ENCODE data around the gene PAX5.

The PAX5 gene

DNA sequence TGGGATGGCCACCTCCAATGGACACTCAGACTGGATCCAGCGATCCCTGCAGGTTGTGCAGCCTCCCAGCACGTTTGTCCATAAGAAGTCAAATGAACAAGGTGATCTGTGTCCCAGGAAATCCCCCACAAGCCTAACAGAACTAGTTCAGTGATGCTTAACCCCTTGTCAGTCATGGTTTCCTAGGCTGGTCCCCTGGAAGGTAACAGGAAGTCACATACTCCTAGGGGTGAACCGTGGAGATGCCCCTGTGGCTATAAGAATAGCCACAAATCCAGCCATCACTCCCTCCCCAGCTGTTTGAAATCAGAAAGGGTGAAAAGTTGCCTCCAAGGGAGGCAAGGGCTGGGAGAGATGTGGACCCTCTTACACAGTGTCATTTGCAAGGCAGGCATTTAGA is 22.5 kb downstream of the PAX5 start:
- no peak for DNase-seq

DNA sequence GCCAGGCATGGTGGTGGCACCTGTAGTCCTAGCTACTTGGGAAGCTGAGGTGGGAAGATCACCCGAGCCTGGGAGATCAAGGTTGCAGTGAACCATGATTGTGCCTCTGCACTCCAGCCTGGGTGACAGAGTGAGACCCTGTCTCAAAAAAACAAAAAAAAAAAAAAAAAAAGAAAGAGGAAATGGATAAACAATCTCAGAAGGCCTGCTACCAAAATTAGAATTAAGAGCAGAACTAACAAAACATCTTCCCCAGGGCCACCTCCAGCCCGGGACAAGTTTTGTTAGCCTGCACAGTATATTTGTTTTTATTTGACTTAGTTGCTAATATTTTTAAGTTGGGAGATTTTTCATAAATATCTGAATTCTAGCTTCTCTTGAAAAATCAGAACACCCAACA is 23.1 kb downstream of the PAX5 start:
- no peak for DNase-seq

DNA sequence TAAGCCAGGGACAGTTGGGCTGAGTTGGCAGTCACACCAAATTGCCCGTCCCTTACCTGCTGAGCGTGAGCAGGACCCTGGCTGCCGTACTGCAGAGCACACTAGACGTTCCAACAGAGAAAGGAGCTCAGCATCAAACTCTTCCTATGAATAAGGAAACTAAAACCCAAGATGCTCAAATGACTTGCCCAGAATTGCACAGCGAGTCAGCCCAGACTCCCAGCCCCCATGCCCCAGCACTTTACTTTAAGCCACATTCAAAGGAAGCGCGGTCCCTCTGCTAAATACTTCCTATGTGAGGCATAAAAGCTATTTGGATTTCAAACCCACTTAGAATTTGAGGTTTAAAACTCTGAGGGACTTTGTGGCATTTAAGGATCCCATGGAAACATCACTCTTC is 23.9 kb downstream of the PAX5 start:
- DNase-seq, result no peak

DNA sequence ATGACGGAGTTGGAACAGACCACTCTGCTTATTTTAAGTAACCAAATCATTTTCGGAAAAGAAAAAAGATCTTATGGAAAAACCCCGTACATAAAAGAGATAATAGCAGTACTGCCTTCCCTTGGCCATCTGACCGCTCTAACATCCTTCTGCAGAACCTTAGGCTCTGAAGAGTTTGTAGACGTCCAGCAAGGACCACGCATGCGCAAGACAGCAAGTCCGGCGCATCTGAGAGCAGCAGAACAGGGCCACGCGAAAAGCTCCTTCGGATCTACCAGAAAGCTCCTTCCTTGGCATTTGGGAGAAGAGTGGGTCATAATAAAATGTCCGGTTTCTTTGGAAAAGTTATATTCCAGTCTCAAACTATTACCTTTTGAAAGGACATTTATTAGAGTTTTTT is 26.8 kb downstream of the PAX5 start:
- no peak for DNase-seq

GRCh38 chr9:37005517-37006140 is 28.4 kb downstream of the PAX5 start:
- DNase-seq, result no peak

GRCh38 chr9:37004424-37004935 is 29.6 kb downstream of the PAX5 start:
- no peak for DNase-seq

- no peak for DNase-seq
Measured at GRCh38 chr9:37002413-37003217, 31.5 kb downstream of the PAX5 start.

GRCh38 chr9:37002036-37002412 is 32.0 kb downstream of the PAX5 start:
- DNase-seq, result no peak

DNA sequence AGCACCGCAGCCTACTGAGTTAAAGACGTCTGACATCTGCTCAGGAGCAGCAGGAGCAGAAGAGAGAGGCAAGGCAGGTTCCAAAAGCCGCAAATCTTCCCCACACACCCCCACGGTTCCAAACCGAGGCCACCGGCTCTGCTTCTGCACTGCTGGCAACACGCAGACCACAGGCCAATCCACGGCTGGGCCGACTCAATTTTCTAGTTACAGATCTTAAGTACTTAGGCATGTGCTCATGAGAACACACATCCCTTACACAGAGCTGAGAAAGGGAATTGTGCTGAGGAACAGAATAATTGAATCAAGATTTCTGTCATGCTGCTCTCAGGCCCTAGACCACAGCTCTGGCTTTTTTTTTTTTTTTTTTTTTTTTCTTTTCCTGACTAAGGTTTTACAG is 32.6 kb downstream of the PAX5 start:
- no peak for DNase-seq

GRCh38 chr9:36999728-37000333 is 34.2 kb downstream of the PAX5 start:
- no peak for DNase-seq

DNA sequence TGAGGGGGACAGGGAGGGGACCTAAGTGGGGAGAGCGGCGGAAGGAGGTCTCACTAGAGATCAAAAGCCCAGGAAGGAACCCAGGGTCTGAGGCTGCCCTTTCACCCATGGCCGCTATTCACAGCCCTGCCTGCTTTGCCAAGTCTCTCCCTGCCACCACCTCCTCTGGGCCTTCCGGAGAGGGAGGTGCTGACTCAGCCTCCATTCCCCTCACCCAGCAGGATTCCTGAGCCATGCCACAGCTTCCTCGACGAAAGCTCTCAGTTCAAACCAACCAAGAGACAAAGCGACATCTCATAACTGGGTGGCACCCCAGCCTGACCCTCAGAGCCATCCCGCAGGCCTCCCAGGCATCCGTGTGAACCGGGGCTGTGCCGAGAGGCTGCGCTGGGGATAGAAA is 36.7 kb downstream of the PAX5 start:
- no peak for DNase-seq

DNA sequence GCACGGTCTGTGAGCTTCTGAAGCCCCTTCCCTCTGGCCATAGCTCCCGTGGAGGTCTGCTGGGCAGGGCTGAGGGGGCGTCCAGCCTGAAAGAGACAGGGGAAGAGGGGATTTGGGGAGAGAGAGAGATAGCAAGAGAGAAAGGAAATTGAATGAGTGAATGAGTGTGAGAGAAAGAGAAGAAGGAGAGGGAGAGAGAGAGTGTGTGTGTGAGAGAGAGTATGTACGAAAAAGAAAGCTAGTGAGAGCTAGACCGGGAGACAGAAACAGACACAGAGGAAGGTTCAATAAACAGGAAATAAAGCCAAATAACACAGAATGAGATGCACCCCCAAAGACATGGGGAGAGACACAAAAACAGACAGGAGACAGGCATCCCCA is 37.4 kb downstream of the PAX5 start:
- no peak for DNase-seq

GRCh38 chr9:36995927-36996705 is 38.0 kb downstream of the PAX5 start:
- peak; percentile 9 to 36 (median 18) for DNase-seq

- DNase-seq, result no peak
Measured at GRCh38 chr9:36993933-36994764, 39.9 kb downstream of the PAX5 start.

DNA sequence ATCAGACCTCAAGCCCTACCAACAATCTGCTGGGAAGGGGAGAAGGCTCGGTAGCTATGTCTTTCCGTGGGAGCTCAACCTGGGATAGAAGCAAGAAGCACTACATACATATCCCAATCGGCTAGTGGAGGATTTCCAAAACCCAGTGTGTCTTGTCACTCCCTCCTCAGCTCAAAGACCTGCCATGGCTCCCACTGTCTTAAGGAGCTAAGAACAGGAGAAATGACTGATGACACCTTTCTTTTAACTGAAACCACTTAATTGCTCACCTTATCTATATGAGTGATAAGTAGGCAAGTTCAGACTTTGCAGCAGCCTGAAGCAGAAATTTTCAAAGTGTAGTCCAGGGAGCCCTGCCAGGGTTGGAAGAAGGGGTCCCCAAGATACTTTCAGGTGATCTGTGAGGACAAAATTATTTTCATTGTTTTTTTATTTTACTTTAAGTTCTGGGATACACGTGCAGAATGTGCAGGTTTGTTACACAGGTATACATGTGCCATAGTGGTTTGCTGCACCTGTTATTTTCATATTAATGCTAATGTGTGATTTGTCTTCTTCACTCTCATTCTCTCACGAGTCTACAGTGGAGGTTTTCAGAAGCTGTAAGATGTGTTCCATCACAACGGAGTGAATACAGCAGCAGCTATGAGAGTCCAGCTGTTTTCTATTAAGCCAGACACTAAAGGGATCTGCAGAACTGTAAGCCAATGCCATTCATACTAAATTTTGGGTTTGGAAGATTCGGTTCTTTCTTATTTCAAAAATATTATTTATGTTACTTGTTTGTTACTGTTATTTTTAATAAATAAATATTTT is 41.4 kb downstream of the PAX5 start:
- no peak for DNase-seq

GRCh38 chr9:36991516-36992134 is 42.4 kb downstream of the PAX5 start:
- no peak for DNase-seq

DNA sequence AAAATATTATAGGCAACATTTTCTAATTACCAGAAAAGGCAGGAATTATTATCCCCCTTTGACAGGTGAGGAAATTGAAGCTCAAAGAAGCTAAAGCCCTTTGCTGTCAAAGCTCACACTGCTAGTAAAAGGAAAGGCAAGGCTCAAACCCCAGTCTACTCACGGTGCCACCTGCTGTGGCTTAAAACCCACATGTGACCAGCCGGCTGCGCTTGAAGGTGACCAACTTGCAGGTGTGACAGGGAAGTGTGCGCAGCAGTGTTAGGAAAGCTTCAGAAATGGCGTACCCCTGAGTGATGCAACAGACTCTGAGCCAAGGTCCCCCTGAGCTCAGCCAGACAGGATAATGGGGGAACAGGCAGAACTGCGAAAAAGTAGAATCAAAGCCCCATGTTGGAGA is 45.2 kb downstream of the PAX5 start:
- no peak for DNase-seq

DNA sequence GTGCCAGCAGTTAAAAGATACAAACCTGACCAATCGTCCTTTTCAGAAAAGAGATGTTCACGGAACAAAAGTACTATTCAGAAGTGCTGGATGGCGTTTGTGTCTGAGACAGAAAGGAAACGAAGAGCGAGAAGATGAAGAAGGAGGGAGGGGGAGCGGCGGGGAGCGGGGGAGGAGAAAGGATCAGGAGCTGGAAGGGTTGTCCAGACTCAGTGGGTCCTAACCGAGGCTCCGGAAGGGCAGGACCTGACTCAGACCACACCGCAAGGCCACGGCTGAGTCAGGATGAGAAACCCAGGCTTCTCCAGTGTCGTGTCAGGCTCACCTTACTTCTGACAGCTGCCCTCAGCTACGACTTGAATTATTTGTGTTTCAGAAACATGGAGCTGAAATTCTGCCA is 46.2 kb downstream of the PAX5 start:
- no peak for DNase-seq

DNA sequence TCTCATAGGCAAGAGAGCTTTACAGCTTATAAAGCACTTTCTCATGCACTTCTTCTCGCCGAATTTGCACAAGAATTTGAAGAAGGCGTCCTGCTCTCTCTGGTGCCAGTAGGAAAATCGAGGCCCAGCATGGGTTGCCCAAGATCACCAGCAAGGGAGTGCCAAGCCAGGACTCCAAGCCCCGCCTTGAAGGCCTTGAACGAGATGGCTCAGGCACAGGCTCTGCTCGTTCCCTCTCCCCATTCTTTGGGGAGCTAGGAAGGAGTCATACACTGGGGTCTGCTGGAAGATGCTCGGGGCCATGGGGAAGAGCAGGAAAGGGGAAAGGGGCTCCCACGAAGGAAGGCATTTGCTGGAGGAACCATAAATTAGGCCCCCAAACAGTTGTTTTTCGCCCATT is 46.7 kb downstream of the PAX5 start:
- no peak for DNase-seq

GRCh38 chr9:36986468-36987408 is 47.3 kb downstream of the PAX5 start:
- DNase-seq, result no peak
